Measurements from ENCODE around the gene SLIT2.

The SLIT2 gene

GRCh38 chr4:20292739-20293138, 41.0 kb downstream of the SLIT2 start:
- Histone ChIP-seq H3K4me3 (ENCODE audit: low read depth, low read length) (no peak overlapping the region), H3K79me2 (ENCODE audit: control insufficient read depth, insufficient read depth, low read length, poor library complexity) (no peaks in the 10 kb centered on the region), H4K8ac (ENCODE audit: low read depth, low read length) (no peak overlapping the region), H3K27me3 (ENCODE audit: insufficient read depth, low read length) (no peaks in the 10 kb centered on the region), H3K9me3 (ENCODE audit: insufficient read depth, low read depth, low read length) (no peaks in the 10 kb centered on the region), H2AK5ac (ENCODE audit: low read length) (no peak overlapping the region), H2BK12ac (ENCODE audit: low read length) (no peak overlapping the region), H3K27ac (ENCODE audit: low read depth, low read length) (no peak overlapping the region), H3K9ac (ENCODE audit: low read length) (no peak overlapping the region), H3K14ac (ENCODE audit: low read length) (no peak overlapping the region), H3K23ac (ENCODE audit: low read length) (no peak overlapping the region), H4K12ac (ENCODE audit: low read depth, low read length) (no peak overlapping the region), H3K36me3 (ENCODE audit: control insufficient read depth in 1 of 2, insufficient read depth in 2 of 2, low read length in 2 of 2) (no peaks in the 10 kb centered on the region), H3K4me2 (ENCODE audit: low read length) (no peak overlapping the region), H3K4ac (ENCODE audit: low read depth, low read length) (no peak overlapping the region), H3K4me1 (ENCODE audit: control insufficient read depth in 1 of 2, insufficient read depth in 2 of 2, low read length in 2 of 2) (no peaks in the 10 kb centered on the region), H4K91ac (ENCODE audit: low read depth, low read length) (no peak overlapping the region), H2BK5ac (ENCODE audit: low read depth, low read length, poor library complexity) (no peak overlapping the region), H2AFZ (ENCODE audit: insufficient read depth, low read length, poor library complexity) (no peak overlapping the region), H3K18ac (ENCODE audit: low read length) (no peak overlapping the region), H2BK120ac (ENCODE audit: insufficient read depth, low read length, poor library complexity) (no peak overlapping the region), H3K79me1 (ENCODE audit: low read length) (no peaks in the 10 kb centered on the region)
- no CpG with 5 or more reads among the region's 3 CpGs for WGBS (ENCODE audit: extremely low coverage, insufficient coverage, insufficient read length)
- DNase-seq, result no peak

GRCh38 chr4:20297261-20297660, 45.6 kb downstream of the SLIT2 start:
- H2BK12ac ChIP-seq (ENCODE audit: low read length), result no peak overlapping the region
- no peak overlapping the region for H2BK5ac ChIP-seq (ENCODE audit: low read depth, low read length, poor library complexity)
- no peaks in the 10 kb centered on the region for H3K4me1 ChIP-seq (ENCODE audit: control insufficient read depth in 1 of 2, insufficient read depth in 2 of 2, low read length in 2 of 2)
- H3K9me3 ChIP-seq (ENCODE audit: insufficient read depth, low read depth, low read length), result no peaks in the 10 kb centered on the region
- no peak overlapping the region for H3K4me2 ChIP-seq (ENCODE audit: low read length)
- H3K23ac ChIP-seq (ENCODE audit: low read length), result no peak overlapping the region
- no peak overlapping the region for H2AFZ ChIP-seq (ENCODE audit: insufficient read depth, low read length, poor library complexity)
- no peak overlapping the region for H3K4ac ChIP-seq (ENCODE audit: low read depth, low read length)
- no peaks in the 10 kb centered on the region for H3K27me3 ChIP-seq (ENCODE audit: insufficient read depth, low read length)
- H4K8ac ChIP-seq (ENCODE audit: low read depth, low read length), result no peak overlapping the region
- no CpG with 5 or more reads among the region's 2 CpGs for WGBS (ENCODE audit: extremely low coverage, insufficient coverage, insufficient read length)
- H3K27ac ChIP-seq (ENCODE audit: low read depth, low read length), result no peak overlapping the region
- no peaks in the 10 kb centered on the region for H3K79me1 ChIP-seq (ENCODE audit: low read length)
- H4K12ac ChIP-seq (ENCODE audit: low read depth, low read length), result no peak overlapping the region
- H2AK5ac ChIP-seq (ENCODE audit: low read length), result no peak overlapping the region
- H2BK120ac ChIP-seq (ENCODE audit: insufficient read depth, low read length, poor library complexity), result no peak overlapping the region
- H3K9ac ChIP-seq (ENCODE audit: low read length), result no peak overlapping the region
- H3K36me3 ChIP-seq (ENCODE audit: control insufficient read depth in 1 of 2, insufficient read depth in 2 of 2, low read length in 2 of 2), result no peaks in the 10 kb centered on the region
- peak; percentile 26 to 74 for DNase-seq
- no peak overlapping the region for H3K14ac ChIP-seq (ENCODE audit: low read length)
- H3K4me3 ChIP-seq (ENCODE audit: low read depth, low read length), result no peak overlapping the region
- no peak overlapping the region for H4K91ac ChIP-seq (ENCODE audit: low read depth, low read length)
- H3K18ac ChIP-seq (ENCODE audit: low read length), result no peak overlapping the region
- no peaks in the 10 kb centered on the region for H3K79me2 ChIP-seq (ENCODE audit: control insufficient read depth, insufficient read depth, low read length, poor library complexity)

- no peak overlapping the region for H4K12ac ChIP-seq (ENCODE audit: low read depth, low read length)
- H4K8ac ChIP-seq (ENCODE audit: low read depth, low read length), result no peak overlapping the region
- H3K4me3 ChIP-seq (ENCODE audit: low read depth, low read length), result no peak overlapping the region
- no CpG with 5 or more reads among the region's 6 CpGs for WGBS (ENCODE audit: extremely low coverage, insufficient coverage, insufficient read length)
- no peak overlapping the region for H2AFZ ChIP-seq (ENCODE audit: insufficient read depth, low read length, poor library complexity)
- no peaks in the 10 kb centered on the region for H3K27me3 ChIP-seq (ENCODE audit: insufficient read depth, low read length)
- H3K27ac ChIP-seq (ENCODE audit: low read depth, low read length), result no peak overlapping the region
- DNase-seq, result peak in 1 of 2 donors; percentile 16
- no peak overlapping the region for H3K18ac ChIP-seq (ENCODE audit: low read length)
- H3K4me2 ChIP-seq (ENCODE audit: low read length), result no peak overlapping the region
- H2BK120ac ChIP-seq (ENCODE audit: insufficient read depth, low read length, poor library complexity), result no peak overlapping the region
- no peak overlapping the region for H4K91ac ChIP-seq (ENCODE audit: low read depth, low read length)
- no peak overlapping the region for H3K9ac ChIP-seq (ENCODE audit: low read length)
- H2BK5ac ChIP-seq (ENCODE audit: low read depth, low read length, poor library complexity), result no peak overlapping the region
- H2AK5ac ChIP-seq (ENCODE audit: low read length), result no peak overlapping the region
- no peaks in the 10 kb centered on the region for H3K9me3 ChIP-seq (ENCODE audit: insufficient read depth, low read depth, low read length)
- no peak overlapping the region for H3K23ac ChIP-seq (ENCODE audit: low read length)
- no peaks in the 10 kb centered on the region for H3K79me1 ChIP-seq (ENCODE audit: low read length)
- no peaks in the 10 kb centered on the region for H3K4me1 ChIP-seq (ENCODE audit: control insufficient read depth in 1 of 2, insufficient read depth in 2 of 2, low read length in 2 of 2)
- no peak overlapping the region for H3K14ac ChIP-seq (ENCODE audit: low read length)
- H2BK12ac ChIP-seq (ENCODE audit: low read length), result no peak overlapping the region
- no peaks in the 10 kb centered on the region for H3K79me2 ChIP-seq (ENCODE audit: control insufficient read depth, insufficient read depth, low read length, poor library complexity)
- no peak overlapping the region for H3K4ac ChIP-seq (ENCODE audit: low read depth, low read length)
- H3K36me3 ChIP-seq (ENCODE audit: control insufficient read depth in 1 of 2, insufficient read depth in 2 of 2, low read length in 2 of 2), result no peaks in the 10 kb centered on the region
Measured at GRCh38 chr4:20297783-20298182, 46.1 kb downstream of the SLIT2 start.

GRCh38 chr4:20298455-20298854, 46.8 kb downstream of the SLIT2 start:
- Histone ChIP-seq H3K79me2 (ENCODE audit: control insufficient read depth, insufficient read depth, low read length, poor library complexity) (no peaks in the 10 kb centered on the region), H2AK5ac (ENCODE audit: low read length) (no peak overlapping the region), H3K36me3 (ENCODE audit: control insufficient read depth in 1 of 2, insufficient read depth in 2 of 2, low read length in 2 of 2) (no peaks in the 10 kb centered on the region), H3K4me2 (ENCODE audit: low read length) (no peak overlapping the region), H4K91ac (ENCODE audit: low read depth, low read length) (no peak overlapping the region), H3K23ac (ENCODE audit: low read length) (no peak overlapping the region), H2BK5ac (ENCODE audit: low read depth, low read length, poor library complexity) (no peak overlapping the region), H2AFZ (ENCODE audit: insufficient read depth, low read length, poor library complexity) (no peak overlapping the region), H2BK12ac (ENCODE audit: low read length) (no peak overlapping the region), H3K4me3 (ENCODE audit: low read depth, low read length) (no peak overlapping the region), H3K14ac (ENCODE audit: low read length) (no peak overlapping the region), H3K9ac (ENCODE audit: low read length) (no peak overlapping the region), H3K4ac (ENCODE audit: low read depth, low read length) (no peak overlapping the region), H3K18ac (ENCODE audit: low read length) (no peak overlapping the region), H4K12ac (ENCODE audit: low read depth, low read length) (no peak overlapping the region), H3K4me1 (ENCODE audit: control insufficient read depth in 1 of 2, insufficient read depth in 2 of 2, low read length in 2 of 2) (no peaks in the 10 kb centered on the region), H3K79me1 (ENCODE audit: low read length) (no peaks in the 10 kb centered on the region), H2BK120ac (ENCODE audit: insufficient read depth, low read length, poor library complexity) (no peak overlapping the region), H3K9me3 (ENCODE audit: insufficient read depth, low read depth, low read length) (no peaks in the 10 kb centered on the region), H3K27ac (ENCODE audit: low read depth, low read length) (no peak overlapping the region), H3K27me3 (ENCODE audit: insufficient read depth, low read length) (no peaks in the 10 kb centered on the region), H4K8ac (ENCODE audit: low read depth, low read length) (no peak overlapping the region)
- DNase-seq, result no peak

GRCh38 chr4:20298986-20299385, 47.3 kb downstream of the SLIT2 start:
- no peaks in the 10 kb centered on the region for H3K9me3 ChIP-seq (ENCODE audit: insufficient read depth, low read depth, low read length)
- no peak overlapping the region for H3K14ac ChIP-seq (ENCODE audit: low read length)
- H2BK12ac ChIP-seq (ENCODE audit: low read length), result no peak overlapping the region
- no peaks in the 10 kb centered on the region for H3K4me1 ChIP-seq (ENCODE audit: control insufficient read depth in 1 of 2, insufficient read depth in 2 of 2, low read length in 2 of 2)
- no peaks in the 10 kb centered on the region for H3K79me2 ChIP-seq (ENCODE audit: control insufficient read depth, insufficient read depth, low read length, poor library complexity)
- no peaks in the 10 kb centered on the region for H3K27me3 ChIP-seq (ENCODE audit: insufficient read depth, low read length)
- H3K27ac ChIP-seq (ENCODE audit: low read depth, low read length), result no peak overlapping the region
- no peak overlapping the region for H3K4ac ChIP-seq (ENCODE audit: low read depth, low read length)
- H2BK5ac ChIP-seq (ENCODE audit: low read depth, low read length, poor library complexity), result no peak overlapping the region
- no peaks in the 10 kb centered on the region for H3K36me3 ChIP-seq (ENCODE audit: control insufficient read depth in 1 of 2, insufficient read depth in 2 of 2, low read length in 2 of 2)
- H2AFZ ChIP-seq (ENCODE audit: insufficient read depth, low read length, poor library complexity), result no peak overlapping the region
- no peak overlapping the region for H2BK120ac ChIP-seq (ENCODE audit: insufficient read depth, low read length, poor library complexity)
- no peak for DNase-seq
- H3K4me2 ChIP-seq (ENCODE audit: low read length), result no peak overlapping the region
- H3K4me3 ChIP-seq (ENCODE audit: low read depth, low read length), result no peak overlapping the region
- no peak overlapping the region for H4K12ac ChIP-seq (ENCODE audit: low read depth, low read length)
- H3K79me1 ChIP-seq (ENCODE audit: low read length), result no peaks in the 10 kb centered on the region
- no peak overlapping the region for H4K8ac ChIP-seq (ENCODE audit: low read depth, low read length)
- no peak overlapping the region for H3K9ac ChIP-seq (ENCODE audit: low read length)
- H3K18ac ChIP-seq (ENCODE audit: low read length), result no peak overlapping the region
- H3K23ac ChIP-seq (ENCODE audit: low read length), result no peak overlapping the region
- no peak overlapping the region for H4K91ac ChIP-seq (ENCODE audit: low read depth, low read length)
- no peak overlapping the region for H2AK5ac ChIP-seq (ENCODE audit: low read length)

All from trophoblast cell (in vitro differentiated cells and primary cell).